HEK293 (cell line): ENCODE measurements around the gene EIF5A2.

Experiments used
- SCRT1 ChIP-seq: fragments of 450-650 bp; formaldehyde crosslinking; IDR thresholded peaks from 2 replicates; pipeline ENCODE4 v1.5.1; 2016; ENCODE audit warnings: missing biosample characterization, missing genetic modification characterization, borderline replicate concordance
- TF ChIP-seq, protein P1 (sequence below): fragments of 450-650 bp; formaldehyde crosslinking; IDR thresholded peaks from 2 replicates; pipeline ENCODE4 v1.5.1; 2016; ENCODE audit warnings: missing biosample characterization, missing genetic modification characterization

DNA sequence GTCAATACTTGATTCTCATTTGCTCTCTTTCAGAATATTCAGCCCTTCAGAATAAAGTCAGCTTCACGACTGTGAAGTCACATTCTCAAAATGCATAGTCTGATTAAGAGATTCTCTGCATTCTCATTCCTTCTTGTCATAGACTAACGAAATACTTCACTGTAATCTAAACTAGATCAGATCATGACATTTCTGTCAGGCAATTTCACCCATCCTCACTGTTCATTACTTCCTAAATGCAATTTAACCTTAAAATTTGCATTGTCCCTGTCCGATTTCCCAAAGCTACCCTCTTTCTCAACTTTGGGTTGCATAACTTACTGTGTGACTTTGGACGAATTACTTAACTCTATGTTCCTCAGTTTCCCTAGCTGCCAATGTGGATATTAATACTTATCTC is 44.6 kb downstream of the EIF5A2 start:
- TF ChIP-seq, protein P1, sequence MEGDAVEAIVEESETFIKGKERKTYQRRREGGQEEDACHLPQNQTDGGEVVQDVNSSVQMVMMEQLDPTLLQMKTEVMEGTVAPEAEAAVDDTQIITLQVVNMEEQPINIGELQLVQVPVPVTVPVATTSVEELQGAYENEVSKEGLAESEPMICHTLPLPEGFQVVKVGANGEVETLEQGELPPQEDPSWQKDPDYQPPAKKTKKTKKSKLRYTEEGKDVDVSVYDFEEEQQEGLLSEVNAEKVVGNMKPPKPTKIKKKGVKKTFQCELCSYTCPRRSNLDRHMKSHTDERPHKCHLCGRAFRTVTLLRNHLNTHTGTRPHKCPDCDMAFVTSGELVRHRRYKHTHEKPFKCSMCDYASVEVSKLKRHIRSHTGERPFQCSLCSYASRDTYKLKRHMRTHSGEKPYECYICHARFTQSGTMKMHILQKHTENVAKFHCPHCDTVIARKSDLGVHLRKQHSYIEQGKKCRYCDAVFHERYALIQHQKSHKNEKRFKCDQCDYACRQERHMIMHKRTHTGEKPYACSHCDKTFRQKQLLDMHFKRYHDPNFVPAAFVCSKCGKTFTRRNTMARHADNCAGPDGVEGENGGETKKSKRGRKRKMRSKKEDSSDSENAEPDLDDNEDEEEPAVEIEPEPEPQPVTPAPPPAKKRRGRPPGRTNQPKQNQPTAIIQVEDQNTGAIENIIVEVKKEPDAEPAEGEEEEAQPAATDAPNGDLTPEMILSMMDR (tag by site-specific recombination): no peak
- TF ChIP-seq SCRT1 (tag by site-specific recombination): no peak
